ENCODE results near the gene PTPRK. TPM values are rescaled to one million over a fixed set of nuclear protein-coding genes. Genes with fewer than 3 reads are reported as not detected.

Gene PTPRK
- total RNA-seq, 4 donors from 2014 or later = 34.6 to 56.5 (median 47.0) TPM

DNA sequence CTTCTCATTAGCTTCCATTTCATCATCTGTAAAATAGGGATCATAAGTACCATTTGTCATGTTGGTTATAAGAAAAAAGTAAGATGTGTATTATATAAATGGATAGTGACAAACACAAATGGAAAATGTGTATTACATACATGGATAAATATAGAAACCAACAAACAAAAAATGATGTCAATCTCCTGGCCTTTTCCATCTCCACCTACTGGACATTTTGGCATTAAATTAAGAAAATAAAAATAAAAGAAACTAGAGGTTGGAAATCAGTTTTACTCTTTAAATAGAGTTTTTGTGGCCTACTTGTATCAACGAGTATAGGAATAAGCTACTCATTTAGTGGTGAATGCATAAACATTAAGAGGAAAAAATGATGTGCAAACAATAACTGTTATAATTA is 552.0 kb downstream of the PTPRK start:
- peaks cover 0 to 8% of the 10 kb centered on the region in 2 donors for H3K36me3 ChIP-seq
- no peaks in the 10 kb centered on the region for H3K9me3 ChIP-seq
- WGBS, 2 donors = 90 to 95% methylated on average over 1 of the region's 1 CpG
- H3K27ac ChIP-seq = no peak overlapping the region
- TF ChIP-seq POLR2A (IDR thresholded peaks at IDR 0.05) = no peak
- TF ChIP-seq, protein P1, sequence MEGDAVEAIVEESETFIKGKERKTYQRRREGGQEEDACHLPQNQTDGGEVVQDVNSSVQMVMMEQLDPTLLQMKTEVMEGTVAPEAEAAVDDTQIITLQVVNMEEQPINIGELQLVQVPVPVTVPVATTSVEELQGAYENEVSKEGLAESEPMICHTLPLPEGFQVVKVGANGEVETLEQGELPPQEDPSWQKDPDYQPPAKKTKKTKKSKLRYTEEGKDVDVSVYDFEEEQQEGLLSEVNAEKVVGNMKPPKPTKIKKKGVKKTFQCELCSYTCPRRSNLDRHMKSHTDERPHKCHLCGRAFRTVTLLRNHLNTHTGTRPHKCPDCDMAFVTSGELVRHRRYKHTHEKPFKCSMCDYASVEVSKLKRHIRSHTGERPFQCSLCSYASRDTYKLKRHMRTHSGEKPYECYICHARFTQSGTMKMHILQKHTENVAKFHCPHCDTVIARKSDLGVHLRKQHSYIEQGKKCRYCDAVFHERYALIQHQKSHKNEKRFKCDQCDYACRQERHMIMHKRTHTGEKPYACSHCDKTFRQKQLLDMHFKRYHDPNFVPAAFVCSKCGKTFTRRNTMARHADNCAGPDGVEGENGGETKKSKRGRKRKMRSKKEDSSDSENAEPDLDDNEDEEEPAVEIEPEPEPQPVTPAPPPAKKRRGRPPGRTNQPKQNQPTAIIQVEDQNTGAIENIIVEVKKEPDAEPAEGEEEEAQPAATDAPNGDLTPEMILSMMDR (IDR thresholded peaks at IDR 0.05) = no peak
- DNase-seq = no peak
- H3K4me3 ChIP-seq (replicated peaks in 1 of 3) = no peak overlapping the region
- H3K27me3 ChIP-seq = no peaks in the 10 kb centered on the region
- intact Hi-C loops (cut with DNase I) = no loop called here
- H3K4me1 ChIP-seq = no peaks in the 10 kb centered on the region

DNA sequence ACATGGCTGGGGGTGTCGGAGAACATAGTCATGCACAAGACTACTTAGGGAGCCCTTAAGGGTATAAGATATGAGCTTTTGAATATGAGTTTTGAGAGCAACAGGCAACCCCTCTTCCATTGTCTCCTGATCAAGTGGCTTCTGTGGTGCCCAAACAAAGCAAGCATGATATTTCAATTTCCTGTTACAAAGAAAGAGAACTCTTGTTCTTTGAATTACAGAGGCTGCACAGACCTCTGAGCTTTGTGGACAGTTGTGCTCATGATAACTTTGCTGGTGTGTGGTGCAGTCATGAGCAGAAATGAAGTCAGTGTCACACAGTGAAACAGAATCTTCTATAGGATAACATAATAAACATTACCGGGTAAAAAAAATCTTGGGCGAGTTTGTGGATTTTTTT is 552.7 kb downstream of the PTPRK start:
- H3K9me3 ChIP-seq = no peaks in the 10 kb centered on the region
- 94 to 97% methylated on average over 3 of the region's 3 CpGs for whole genome bisulfite sequencing, 2 donors
- TF ChIP-seq POLR2A (IDR thresholded peaks at IDR 0.05) = no peak
- TF ChIP-seq, protein P1 (IDR thresholded peaks at IDR 0.05) = no peak
- H3K4me1 ChIP-seq = no peaks in the 10 kb centered on the region
- no peak for DNase-seq
- H3K4me3 ChIP-seq (replicated peaks in 1 of 3) = no peak overlapping the region
- H3K36me3 ChIP-seq = peaks cover 0 to 8% of the 10 kb centered on the region in 2 donors
- no peak overlapping the region for H3K27ac ChIP-seq
- H3K27me3 ChIP-seq = no peaks in the 10 kb centered on the region
- intact Hi-C loops (cut with DNase I) = no loop called here

DNA sequence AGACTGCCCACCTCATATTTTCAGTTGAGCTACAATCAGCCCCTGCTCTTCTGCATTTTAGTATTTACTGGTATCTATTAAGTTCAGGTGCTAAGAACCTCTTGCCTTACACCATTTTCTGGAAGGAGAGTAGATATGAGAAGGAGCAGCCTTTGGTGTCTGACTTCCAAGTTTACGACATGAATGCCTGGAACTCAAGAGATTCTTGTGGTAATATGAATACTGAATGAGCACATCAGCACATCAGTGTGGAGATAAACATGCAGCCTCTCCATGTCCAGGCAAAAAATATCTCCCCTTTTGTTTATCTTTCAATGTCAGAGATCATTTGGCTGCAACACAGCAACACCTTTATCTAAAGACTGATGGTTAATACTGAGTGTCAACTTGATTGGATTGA is 553.8 kb downstream of the PTPRK start:
- Histone ChIP-seq H3K9me3 (no peaks in the 10 kb centered on the region), H3K36me3 (peaks cover 0 to 8% of the 10 kb centered on the region in 2 donors), H3K4me1 (no peaks in the 10 kb centered on the region), H3K27me3 (no peaks in the 10 kb centered on the region), H3K27ac (no peak overlapping the region), H3K4me3 (replicated peaks in 1 of 3) (no peak overlapping the region)
- DNase-seq = no peak
- 96 to 100% methylated on average over 1 of the region's 1 CpG for WGBS, 2 donors
- intact Hi-C loops (cut with DNase I) = no loop called here
- TF ChIP-seq, protein P1 (IDR thresholded peaks at IDR 0.05) = no peak
- no peak for TF ChIP-seq POLR2A (IDR thresholded peaks at IDR 0.05)

DNA sequence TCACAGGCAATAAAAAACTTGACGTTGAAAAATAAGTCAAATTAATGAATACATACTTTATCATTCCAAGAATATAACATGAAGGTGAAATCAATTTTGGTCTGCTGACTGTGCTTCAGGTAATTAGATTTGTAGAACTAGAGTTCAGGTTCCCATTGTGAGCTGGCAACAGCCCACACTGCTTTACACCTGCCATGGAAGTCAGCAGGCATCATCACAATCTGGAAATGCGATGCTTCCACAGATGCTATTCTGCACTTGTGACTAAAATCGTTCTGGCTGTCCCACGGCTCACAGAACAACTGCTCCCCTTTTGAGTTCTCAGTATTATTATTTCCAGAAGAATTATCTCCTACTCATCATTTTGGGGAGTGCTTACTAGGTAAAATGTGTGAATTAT is 556.9 kb downstream of the PTPRK start:
- Histone ChIP-seq H3K4me1 (no peaks in the 10 kb centered on the region), H3K27me3 (no peaks in the 10 kb centered on the region), H3K4me3 (replicated peaks in 1 of 3) (no peak overlapping the region), H3K27ac (no peak overlapping the region), H3K36me3 (no peaks in the 10 kb centered on the region), H3K9me3 (no peaks in the 10 kb centered on the region)
- no peak for DNase-seq
- intact Hi-C loops (cut with DNase I) = no loop called here
- WGBS, 2 donors = 88 to 89% methylated on average over 4 of the region's 4 CpGs
- TF ChIP-seq, protein P1 (IDR thresholded peaks at IDR 0.05) = no peak
- TF ChIP-seq POLR2A (IDR thresholded peaks at IDR 0.05) = no peak

DNA sequence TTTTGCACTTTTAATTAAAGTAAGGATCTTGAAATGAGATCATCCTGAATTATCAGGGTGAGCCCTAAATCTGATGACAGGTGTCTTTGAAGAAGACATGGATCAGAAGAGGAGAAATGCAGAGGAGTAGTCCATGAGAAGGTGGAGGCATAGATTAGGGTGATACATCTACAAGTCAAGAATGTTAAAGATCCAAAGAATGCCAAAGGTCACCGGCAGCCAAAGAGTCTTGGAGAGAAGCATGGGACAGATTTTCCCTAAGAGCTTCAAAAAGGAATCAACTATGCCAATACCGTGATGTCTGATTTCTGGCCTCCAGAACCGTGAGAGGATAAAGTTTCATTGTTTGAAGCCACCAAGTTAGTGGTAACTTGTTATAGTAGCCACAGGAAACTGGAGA is 560.5 kb downstream of the PTPRK start:
- DNase-seq = no peak
- no peaks in the 10 kb centered on the region for H3K9me3 ChIP-seq
- H3K36me3 ChIP-seq = no peaks in the 10 kb centered on the region
- H3K4me3 ChIP-seq (replicated peaks in 1 of 3) = no peak overlapping the region
- 82 to 87% methylated on average over 3 of the region's 3 CpGs for WGBS, 2 donors
- intact Hi-C loops (cut with DNase I) = no loop called here
- H3K27me3 ChIP-seq = no peaks in the 10 kb centered on the region
- H3K27ac ChIP-seq = no peak overlapping the region
- H3K4me1 ChIP-seq = no peaks in the 10 kb centered on the region
- TF ChIP-seq, protein P1 (IDR thresholded peaks at IDR 0.05) = no peak
- TF ChIP-seq POLR2A (IDR thresholded peaks at IDR 0.05) = no peak

All from thyroid gland (tissue), 4 donors.